NCI-H187 (cell line): ENCODE data around the gene TTI1.

Experiments
- DNase-seq, 2 experiments: peaks; one replicate each; lab custom pipeline; 2025; lab: John Stamatoyannopoulos, UW

The TTI1 gene

GRCh38 chr20:38054647-38055046 lies 21.4 kb upstream of the TTI1 start:
- no peak for DNase-seq

- DNase-seq: no peak
Measured at GRCh38 chr20:38052870-38053269, 19.6 kb upstream of the TTI1 start.

GRCh38 chr20:38050686-38051085 lies 17.4 kb upstream of the TTI1 start:
- DNase-seq: no peak

- no peak for DNase-seq
Measured at GRCh38 chr20:38049800-38050199, 16.5 kb upstream of the TTI1 start.

- DNase-seq: no peak
Measured at GRCh38 chr20:38046572-38046971, 13.3 kb upstream of the TTI1 start.

- no peak for DNase-seq
Measured at GRCh38 chr20:38044685-38045084, 11.4 kb upstream of the TTI1 start.

GRCh38 chr20:38043512-38044300 lies 10.4 kb upstream of the TTI1 start:
- DNase-seq: no peak

- DNase-seq: no peak
Measured at GRCh38 chr20:38040276-38040675, 7.0 kb upstream of the TTI1 start.

- DNase-seq: no peak
Measured at GRCh38 chr20:38036366-38036765, 3.1 kb upstream of the TTI1 start.

GRCh38 chr20:38034961-38035360 lies 1.7 kb upstream of the TTI1 start:
- DNase-seq: no peak

GRCh38 chr20:38034108-38034649 lies 923 bp upstream of the TTI1 start:
- no peak for DNase-seq

GRCh38 chr20:38032585-38033329 lies 499 bp downstream of the TTI1 start:
- DNase-seq: no peak

- no peak for DNase-seq
Measured at GRCh38 chr20:38031957-38032356, 1.3 kb downstream of the TTI1 start.

- DNase-seq: no peak
Measured at GRCh38 chr20:38029453-38029852, 3.8 kb downstream of the TTI1 start.

GRCh38 chr20:38024496-38024895 lies 8.8 kb downstream of the TTI1 start:
- DNase-seq: no peak

GRCh38 chr20:38023181-38024001 lies 9.9 kb downstream of the TTI1 start:
- no peak for DNase-seq

- DNase-seq: no peak
Measured at GRCh38 chr20:38021087-38021772, 12.0 kb downstream of the TTI1 start.

GRCh38 chr20:38018385-38018784 lies 14.9 kb downstream of the TTI1 start:
- DNase-seq: no peak

GRCh38 chr20:38017959-38018358 lies 15.3 kb downstream of the TTI1 start:
- no peak for DNase-seq

GRCh38 chr20:38013887-38014286 lies 19.4 kb downstream of the TTI1 start:
- no peak for DNase-seq

- DNase-seq: no peak
Measured at GRCh38 chr20:38012332-38012731, 20.9 kb downstream of the TTI1 start.

GRCh38 chr20:38011696-38012095 lies 21.6 kb downstream of the TTI1 start:
- no peak for DNase-seq
